T-helper 2 cell treated with Interferon-gamma antibody and Interleukin-4, amounts not matched to agents 5 μg/mL and 100 μg/mL, for 36 hours (primary cell): Measurements from ENCODE around the gene EDDM13.
A peak's percentile ranks its signal among the peaks of the same experiment; 100 is the strongest.
"Not testable (repeated sequence)": the region's sequence is repeated elsewhere in the genome, so short reads cannot be mapped to it uniquely, and the experiment has no call there.

Experiments
- DNase-seq: peaks from one replicate; pipeline ENCODE4 v3.0.0; 2021; ENCODE audit warnings: low spot score
- H3K27ac Mint-ChIP-seq: one replicate; pipeline ENCODE4 v1.8.0; 2021; ENCODE audit warnings: mild to moderate bottlenecking, mixed read lengths
- H3K27me3 Mint-ChIP-seq: one replicate; pipeline ENCODE4 v1.8.0; 2021; ENCODE audit warnings: low read depth, mixed read lengths
- H3K36me3 Mint-ChIP-seq: one replicate; pipeline ENCODE4 v1.8.0; 2021; ENCODE audit warnings: low read depth, mixed read lengths
- H3K4me1 Mint-ChIP-seq: one replicate; pipeline ENCODE4 v1.8.0; 2021; ENCODE audit warnings: low read depth, mixed read lengths
- H3K4me3 Mint-ChIP-seq: one replicate; pipeline ENCODE4 v1.8.0; 2022; ENCODE audit warnings: mild to moderate bottlenecking, moderate library complexity, mixed read lengths
- H3K9me3 Mint-ChIP-seq: one replicate; pipeline ENCODE4 v1.8.0; 2021; ENCODE audit warnings: mixed read lengths

Gene EDDM13

GRCh38 chr19:56321254-56321988 lies 48.9 kb downstream of the EDDM13 start:
- Mint-ChIP-seq H3K27ac (no peak overlapping the region), H3K4me1 (peaks cover 3% of the 10 kb centered on the region), H3K36me3 (no peaks in the 10 kb centered on the region), H3K27me3 (no peaks in the 10 kb centered on the region), H3K4me3 (no peak overlapping the region), H3K9me3 (no peaks in the 10 kb centered on the region)
- no peak for DNase-seq

GRCh38 chr19:56321989-56322440 lies 49.5 kb downstream of the EDDM13 start:
- H3K9me3 Mint-ChIP-seq, result no peaks in the 10 kb centered on the region
- H3K4me1 Mint-ChIP-seq, result peaks cover 3% of the 10 kb centered on the region
- no peak overlapping the region for H3K4me3 Mint-ChIP-seq
- H3K27ac Mint-ChIP-seq, result no peak overlapping the region
- no peak for DNase-seq
- no peaks in the 10 kb centered on the region for H3K27me3 Mint-ChIP-seq
- no peaks in the 10 kb centered on the region for H3K36me3 Mint-ChIP-seq

- Mint-ChIP-seq H3K36me3 (no peaks in the 10 kb centered on the region), H3K27me3 (no peaks in the 10 kb centered on the region), H3K4me3 (no peak overlapping the region), H3K27ac (no peak overlapping the region), H3K9me3 (no peaks in the 10 kb centered on the region), H3K4me1 (peaks cover 3% of the 10 kb centered on the region)
- DNase-seq, result no peak
Measured at GRCh38 chr19:56324436-56324835, 51.9 kb downstream of the EDDM13 start.

- no peaks in the 10 kb centered on the region for H3K36me3 Mint-ChIP-seq
- DNase-seq, result no peak
- H3K27me3 Mint-ChIP-seq, result no peaks in the 10 kb centered on the region
- no peaks in the 10 kb centered on the region for H3K9me3 Mint-ChIP-seq
- peaks cover 2% of the 10 kb centered on the region for H3K4me1 Mint-ChIP-seq
- H3K27ac Mint-ChIP-seq, result no peak overlapping the region
- H3K4me3 Mint-ChIP-seq, result no peak overlapping the region
Measured at GRCh38 chr19:56332695-56333094, 60.1 kb downstream of the EDDM13 start.

GRCh38 chr19:56333506-56333905 lies 61.0 kb downstream of the EDDM13 start:
- Mint-ChIP-seq H3K4me1 (peaks cover 2% of the 10 kb centered on the region), H3K36me3 (no peaks in the 10 kb centered on the region), H3K4me3 (no peak overlapping the region), H3K27me3 (no peaks in the 10 kb centered on the region), H3K9me3 (peaks cover under 1% of the 10 kb centered on the region), H3K27ac (no peak overlapping the region)
- peak; percentile 14 for DNase-seq

- H3K4me3 Mint-ChIP-seq, DNase-seq, H3K27me3 Mint-ChIP-seq, H3K4me1 Mint-ChIP-seq, H3K36me3 Mint-ChIP-seq, H3K27ac Mint-ChIP-seq: not testable (repeated sequence)
- peaks cover 11% of the 10 kb centered on the region for H3K9me3 Mint-ChIP-seq
Measured at GRCh38 chr19:56335371-56335770, 62.8 kb downstream of the EDDM13 start.

GRCh38 chr19:56337077-56337476 lies 64.5 kb downstream of the EDDM13 start:
- not testable (repeated sequence) for H3K4me3 Mint-ChIP-seq, DNase-seq

GRCh38 chr19:56339031-56339430 lies 66.5 kb downstream of the EDDM13 start:
- H3K27ac Mint-ChIP-seq, H3K4me3 Mint-ChIP-seq, H3K4me1 Mint-ChIP-seq, H3K27me3 Mint-ChIP-seq, DNase-seq, H3K36me3 Mint-ChIP-seq: not testable (repeated sequence)
- H3K9me3 Mint-ChIP-seq, result peaks cover 38% of the 10 kb centered on the region

More at GRCh38 chr19:56337077-56337476, 64.5 kb downstream of the EDDM13 start:
- H3K27ac Mint-ChIP-seq, H3K36me3 Mint-ChIP-seq, H3K4me1 Mint-ChIP-seq, H3K27me3 Mint-ChIP-seq: not testable (repeated sequence)
- peaks cover 26% of the 10 kb centered on the region for H3K9me3 Mint-ChIP-seq

GRCh38 chr19:56341948-56342347 lies 69.4 kb downstream of the EDDM13 start:
- peaks cover 38% of the 10 kb centered on the region for H3K9me3 Mint-ChIP-seq
- H3K4me1 Mint-ChIP-seq, result no peaks in the 10 kb centered on the region
- H3K4me3 Mint-ChIP-seq, result no peak overlapping the region
- no peaks in the 10 kb centered on the region for H3K27me3 Mint-ChIP-seq
- no peak overlapping the region for H3K27ac Mint-ChIP-seq
- DNase-seq, result no peak
- no peaks in the 10 kb centered on the region for H3K36me3 Mint-ChIP-seq

- H3K9me3 Mint-ChIP-seq, result peaks cover 12% of the 10 kb centered on the region
- no peaks in the 10 kb centered on the region for H3K4me1 Mint-ChIP-seq
- H3K36me3 Mint-ChIP-seq, result no peaks in the 10 kb centered on the region
- no peak for DNase-seq
- H3K27ac Mint-ChIP-seq, result no peak overlapping the region
- no peak overlapping the region for H3K4me3 Mint-ChIP-seq
- H3K27me3 Mint-ChIP-seq, result no peaks in the 10 kb centered on the region
Measured at GRCh38 chr19:56347163-56347778, 74.7 kb downstream of the EDDM13 start.

- H3K27me3 Mint-ChIP-seq, result no peaks in the 10 kb centered on the region
- H3K4me1 Mint-ChIP-seq, result no peaks in the 10 kb centered on the region
- no peaks in the 10 kb centered on the region for H3K36me3 Mint-ChIP-seq
- no peak overlapping the region for H3K27ac Mint-ChIP-seq
- no peak overlapping the region for H3K4me3 Mint-ChIP-seq
- H3K9me3 Mint-ChIP-seq, result peaks cover under 1% of the 10 kb centered on the region
- peak; percentile 5 for DNase-seq
Measured at GRCh38 chr19:56348289-56348877, 75.8 kb downstream of the EDDM13 start.

- Mint-ChIP-seq H3K36me3 (no peaks in the 10 kb centered on the region), H3K27me3 (no peaks in the 10 kb centered on the region), H3K9me3 (no peaks in the 10 kb centered on the region), H3K27ac (no peak overlapping the region), H3K4me3 (no peak overlapping the region), H3K4me1 (no peaks in the 10 kb centered on the region)
- DNase-seq, result peak; percentile 7
Measured at GRCh38 chr19:56350416-56351045, 78.0 kb downstream of the EDDM13 start.

- Mint-ChIP-seq H3K9me3 (no peaks in the 10 kb centered on the region), H3K27me3 (no peaks in the 10 kb centered on the region), H3K36me3 (no peaks in the 10 kb centered on the region), H3K27ac (no peak overlapping the region), H3K4me1 (no peaks in the 10 kb centered on the region), H3K4me3 (no peak overlapping the region)
- no peak for DNase-seq
Measured at GRCh38 chr19:56351208-56351607, 78.7 kb downstream of the EDDM13 start.

GRCh38 chr19:56355517-56355916 lies 83.0 kb downstream of the EDDM13 start:
- no peaks in the 10 kb centered on the region for H3K27me3 Mint-ChIP-seq
- no peak overlapping the region for H3K27ac Mint-ChIP-seq

More at GRCh38 chr19:56355517-56355916, 83.0 kb downstream of the EDDM13 start:
- no peak overlapping the region for H3K4me3 Mint-ChIP-seq
- no peaks in the 10 kb centered on the region for H3K36me3 Mint-ChIP-seq
- H3K4me1 Mint-ChIP-seq, result no peaks in the 10 kb centered on the region
- DNase-seq, result no peak
- H3K9me3 Mint-ChIP-seq, result peaks cover 31% of the 10 kb centered on the region
